Measurements from ENCODE around the gene IQCF2. TPM values are rescaled to one million over a fixed set of nuclear protein-coding genes. Genes with fewer than 3 reads are reported as not detected.

The IQCF2 gene
- total and polyA plus RNA-seq, 9 of the 15 experiments (the other 6 are each of a cell fraction or from before 2014, with no cell fraction given), result not detected

DNA sequence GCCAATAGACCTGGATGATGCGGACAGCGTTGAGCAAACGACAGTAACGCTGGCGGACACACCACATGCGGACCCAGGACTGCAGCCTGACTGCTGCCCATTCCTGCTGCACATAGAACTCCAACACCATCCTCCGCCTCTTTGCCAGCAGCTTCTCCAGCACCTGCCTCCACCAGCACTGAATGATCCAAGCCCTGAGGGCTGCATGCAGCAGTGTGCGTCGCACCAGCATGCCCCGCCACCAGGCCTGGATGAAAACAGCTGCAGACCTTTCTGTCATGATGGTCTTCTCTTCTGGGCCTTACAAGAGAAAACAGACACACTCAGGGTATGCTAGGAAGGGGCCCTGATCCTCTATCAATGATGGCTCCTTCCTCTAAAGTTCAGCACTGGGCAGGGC lies 12.5 kb downstream of the IQCF2 start:
- no TSS peak for BruUV-seq (replicated peaks)
- Histone ChIP-seq H3K36me3 (ENCODE audit: control insufficient read depth, insufficient read depth, low read length) (no peaks in the 10 kb centered on the region), H3K4me3 (no peak overlapping the region), H2AFZ (ENCODE audit: low read depth, low read length) (no peak overlapping the region), H3K9me1 (ENCODE audit: control insufficient read depth, insufficient read depth, low read length) (no peaks in the 10 kb centered on the region), H3K27me3 (ENCODE audit: control insufficient read depth in 2 of 2, insufficient read depth in 2 of 2, low read length in 2 of 2) (peaks cover 0 to 10% of the 10 kb centered on the region in 2 experiments; a peak in 2 of 5 replicates), H3K9me3 (replicated peaks; ENCODE audit: control insufficient read depth, insufficient read depth, low read depth, low read length) (no peaks in the 10 kb centered on the region), H3K9ac (ENCODE audit: insufficient read depth in 1 of 2, low read depth in 2 of 2, low read length in 2 of 2) (no peak overlapping the region), H3K4me1 (replicated peaks in 1 of 2; ENCODE audit: control insufficient read depth in 2 of 2, insufficient read depth in 2 of 2, low read length in 2 of 2) (peaks cover 0 to 5% of the 10 kb centered on the region in 2 experiments; a peak in 2 of 5 replicates), H4K20me1 (replicated peaks; ENCODE audit: control insufficient read depth, insufficient read depth, low read length) (no peaks in the 10 kb centered on the region), H3K79me2 (ENCODE audit: control insufficient read depth, insufficient read depth, low read length) (no peaks in the 10 kb centered on the region), H3K27ac (ENCODE audit: extremely low read depth, low read depth, low read length) (no peak overlapping the region), H3K4me2 (ENCODE audit: insufficient read depth, low read length) (no peak overlapping the region)
- WGBS (ENCODE audit: insufficient coverage, low coverage, missing lambda C conversion rate), result 19% methylated on average over 10 of the region's 10 CpGs
- FAIRE-seq (no peak), DNase-seq (ENCODE audit: extremely low read depth in 1 of 4, low spot score in 3 of 4) (no peak), ATAC-seq (no peak)
- intact Hi-C loops (cut with micrococcal nuclease), result no loop called here
- in situ Hi-C loops (cut with MboI), result no loop called here
- CTCF ChIA-PET (ENCODE audit: low intra/inter-chr PET ratio), result no interaction called here
- POLR2A ChIA-PET, result no interaction called here
- TF ChIP-seq CAMTA2 (CRISPR knock-in tag; conservative IDR thresholded peaks at IDR 0.05), result no peak
- no peak for TF ChIP-seq ZNF239 (CRISPR knock-in tag; IDR thresholded peaks at IDR 0.05)
- TF ChIP-seq ELF2 (CRISPR knock-in tag; IDR thresholded peaks at IDR 0.05), result no peak
- TF ChIP-seq CBX8 (IDR thresholded peaks at IDR 0.05; ENCODE audit: borderline replicate concordance, extremely low read depth, low read depth, low read length, poor library complexity, severe bottlenecking), result no peak
- no peak for TF ChIP-seq NEUROD1 (IDR thresholded peaks at IDR 0.05; ENCODE audit: borderline replicate concordance, low read depth, low read length, partially characterized antibody)
- TF ChIP-seq E4F1 (CRISPR knock-in tag; IDR thresholded peaks at IDR 0.05; ENCODE audit: borderline replicate concordance), result no peak
- TF ChIP-seq THAP7 (CRISPR knock-in tag; IDR thresholded peaks at IDR 0.05), result no peak
- TF ChIP-seq SRSF1 (IDR thresholded peaks at IDR 0.05; ENCODE audit: low read depth, low read length), result no peak
- TF ChIP-seq STAT5A (IDR thresholded peaks at IDR 0.05; ENCODE audit: borderline replicate concordance, low read length), result no peak
- TF ChIP-seq ZNF395 (CRISPR knock-in tag; IDR thresholded peaks at IDR 0.05), result no peak

Data from K562 (cell line).